Adrenal gland (tissue), 12 donors: Measurements from ENCODE around the gene GAS2L2. TPM values are rescaled to one million over a fixed set of nuclear protein-coding genes. Genes with fewer than 3 reads are reported as not detected.

Experiments
- DNase-seq, 7 donors: peaks; one replicate each; pipeline ENCODE4 v3.0.0-alpha.2; 2019 to 2020
- H3K27ac ChIP-seq, 5 donors: fragments of 200-600 bp; sonication (generic) in 4 of 5; 1 replicate in 3 of 5; 2 replicates in 2 of 5; pipeline versions ENCODE4 v1.5.1 to v1.8.0; 2016 to 2020; ENCODE audit warnings: mild to moderate bottlenecking in 1 of 5
- H3K27me3 ChIP-seq: fragments of 200-600 bp; 2 replicates; pipeline ENCODE4 v1.8.0; 2021
- H3K36me3 ChIP-seq, 2 donors: fragments of 200-600 bp; replicated peaks in 1 of 2; 1 replicate in 1 of 2; 2 replicates in 1 of 2; pipeline versions ENCODE4 v1.5.1 to v1.8.0; 2018 to 2022
- H3K4me1 ChIP-seq, 2 donors: fragments of 200-600 bp; replicated peaks in 1 of 2; 1 replicate in 1 of 2; 2 replicates in 1 of 2; pipeline versions ENCODE4 v1.5.1 to v1.8.0; 2018 to 2021
- H3K4me3 ChIP-seq, 4 donors: fragments of 200-600 bp; sonication (generic) in 3 of 4; one replicate each; pipeline ENCODE4 v1.5.1; 2016 to 2018
- H3K9me3 ChIP-seq, 3 donors: fragments of 200-600 bp; sonication (generic) in 1 of 3; replicated peaks in 1 of 3; 1 replicate in 2 of 3; 2 replicates in 1 of 3; pipeline versions ENCODE4 v1.5.1 to v1.8.0; 2016 to 2021
- CTCF ChIP-seq, 6 experiments: fragments of 450-650 bp in 4 of 6; fragments of 200-600 bp in 2 of 6; sonication (generic) in 1 of 6; IDR thresholded peaks; 1 replicate in 5 of 6; 2 replicates in 1 of 6; pipeline versions ENCODE4 v1.5.1 to v1.8.0; 2016 to 2021; ENCODE audit warnings: antibody characterized with exemption in 6 of 6, mild to moderate bottlenecking in 2 of 6, moderate library complexity in 1 of 6
- POLR2A ChIP-seq, 2 donors: fragments of 450-650 bp; IDR thresholded peaks; one replicate each; pipeline ENCODE4 v1.6.1; 2017; ENCODE audit warnings: antibody characterized with exemption in 2 of 2, mild to moderate bottlenecking in 2 of 2, moderate library complexity in 1 of 2
- WGBS, 4 donors: extraction: QIAGEN DNeasy Blood & Tissue Kit in 2 of 4; methylation state at CpG; one replicate each; pipeline versions ENCODE4 v1.1.5 to v1.1.7; 2013 to 2017; 5-methylcytosine and 5-hydroxymethylcytosine counted together
- intact Hi-C, 2 donors: fragments of 100-400 bp; cut with DNase I; formaldehyde crosslinking; loops; one replicate each; pipeline versions ENCODE4 v1.14.1 to v1.15.0; 2022 to 2023
- polyA plus RNA-seq, 3 donors: library from polyadenylated mRNA; stranded (reverse); fragments of 200-250 nt in 2 of 3; fragments of 350-450 nt in 1 of 3; fragmentation: Illumina TruSeq in 1 of 3; extraction: RNeasy Lipid Tissue Mini Kit (QIAGEN cat#74804) in 1 of 3; gene quantifications; one replicate each; pipeline ENCODE4 v1.2.3, GENCODE V29; 2013 to 2014
- total RNA-seq, 9 donors: library from RNA; depleted of rRNA in 4 of 9; stranded (reverse); fragments of >200 nt in 4 of 9; fragments of 120-200 nt in 1 of 9; fragmentation: NEBNext Ultra II Directional in 1 of 9; extraction: Animal tissue kit (Norgen Biotek cat#: 25700) in 1 of 9; gene quantifications; one replicate each; pipeline versions ENCODE4 v1.1.0 to v1.2.4, GENCODE V29; 2013 to 2023
- donor health status: healthy with polysubstance abuse.
- donor health status: Bipolar disorder and iron deficiency.
- donor health status: DM: yes; HTN: yes; CAD: no.
- donor health status: DM: no; HTN: no; CAD: no.
- donor health status: DM: no; HTN: no; CAD: no.
- donor health status: DM: yes; HTN: yes; CAD: no.

Gene GAS2L2
- total and polyA plus RNA-seq, 12 donors: 0.06 to 0.22 (median 0.08) TPM; not detected in 7

DNA sequence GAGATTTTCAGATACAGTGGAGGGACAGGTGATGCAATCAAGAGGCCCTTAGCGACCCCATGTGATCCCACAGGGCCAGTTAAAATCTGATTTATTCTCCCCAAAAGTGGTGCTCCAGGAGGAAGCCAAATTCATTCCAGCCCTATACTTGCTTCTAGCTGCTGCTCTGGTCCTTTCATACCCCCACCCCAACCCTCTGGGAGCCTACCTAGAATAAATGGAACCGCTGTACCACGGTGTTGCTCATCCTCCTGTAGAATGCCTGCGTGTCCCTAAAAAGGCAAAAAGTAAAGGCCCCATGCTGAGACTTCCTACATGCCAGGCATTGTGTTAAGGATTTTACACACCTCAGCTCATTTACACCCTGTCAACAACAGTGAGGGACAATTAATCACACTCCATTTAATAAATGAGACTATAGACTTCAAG lies 23.6 kb downstream of the GAS2L2 start:
- H3K4me3 ChIP-seq: no peak overlapping the region
- no peak overlapping the region for H3K27ac ChIP-seq
- peaks cover 6 to 8% of the 10 kb centered on the region in 2 donors for H3K4me1 ChIP-seq
- peak in 1 of 7 donors; percentile 29 for DNase-seq
- H3K27me3 ChIP-seq: no peaks in the 10 kb centered on the region
- peaks cover 0 to 11% of the 10 kb centered on the region in 2 donors for H3K36me3 ChIP-seq
- intact Hi-C loops: no loop called here
- TF ChIP-seq CTCF (IDR thresholded peaks at IDR 0.05) (no peak), POLR2A (IDR thresholded peaks at IDR 0.05) (no peak)
- WGBS, 4 donors: 80 to 92% (median 89%) methylated on average over 4 of the region's 4 CpGs
- H3K9me3 ChIP-seq: no peaks in the 10 kb centered on the region

DNA sequence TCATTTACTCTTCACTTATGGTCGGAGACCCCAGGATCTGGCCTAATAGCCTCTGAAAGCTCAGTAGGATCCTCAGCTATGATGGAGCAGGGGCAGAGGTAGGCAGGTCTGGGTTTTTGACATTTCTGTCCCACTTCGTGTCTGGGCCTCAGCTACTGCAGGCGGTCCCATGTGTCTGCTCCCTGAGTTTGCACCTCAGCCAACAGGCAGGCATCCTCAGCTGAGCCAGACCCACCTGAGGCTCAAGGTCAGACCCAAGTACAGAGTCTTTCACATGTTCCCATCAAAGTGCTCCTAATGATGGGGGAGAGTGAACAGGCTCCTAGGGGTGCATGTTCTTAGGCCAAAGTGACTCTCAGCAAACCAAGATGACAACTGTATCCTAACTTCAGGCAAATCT lies 24.5 kb downstream of the GAS2L2 start:
- TF ChIP-seq CTCF (IDR thresholded peaks at IDR 0.05): no peak
- TF ChIP-seq POLR2A (IDR thresholded peaks at IDR 0.05): no peak
- intact Hi-C loops: no loop called here
- Histone ChIP-seq H3K27ac (no peak overlapping the region), H3K36me3 (peaks cover 0 to 19% of the 10 kb centered on the region in 2 donors), H3K27me3 (no peaks in the 10 kb centered on the region), H3K4me3 (no peak overlapping the region), H3K4me1 (peaks cover 6 to 8% of the 10 kb centered on the region in 2 donors), H3K9me3 (no peaks in the 10 kb centered on the region)
- peak in 1 of 7 donors; percentile 42 for DNase-seq
- 89 to 96% (median 93%) methylated on average over 3 of the region's 3 CpGs for WGBS, 4 donors

DNA sequence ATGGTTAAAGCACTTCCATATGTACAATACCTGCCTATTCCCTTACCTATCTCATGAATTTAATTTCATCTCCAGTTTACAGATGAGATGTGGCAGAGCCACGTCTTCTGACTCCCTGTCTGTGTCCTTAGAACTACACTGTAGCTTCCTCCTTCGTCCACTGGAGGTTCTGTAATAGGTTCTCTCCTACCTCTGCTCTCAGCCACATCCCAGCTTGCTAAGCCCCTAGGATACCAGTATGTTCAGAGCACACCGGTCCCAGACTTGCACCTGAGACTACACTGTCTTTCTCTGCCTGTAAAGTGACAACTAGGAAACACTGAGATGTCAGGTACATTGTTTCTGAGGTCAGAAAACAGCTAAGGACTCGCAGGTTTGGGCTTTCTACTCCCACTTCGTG lies 25.4 kb downstream of the GAS2L2 start:
- H3K4me3 ChIP-seq: no peak overlapping the region
- 91 to 97% (median 92%) methylated on average over 5 of the region's 5 CpGs for WGBS, 4 donors
- TF ChIP-seq CTCF (IDR thresholded peaks at IDR 0.05): no peak
- TF ChIP-seq POLR2A (IDR thresholded peaks at IDR 0.05): no peak
- DNase-seq: no peak
- H3K4me1 ChIP-seq: peaks cover 6 to 8% of the 10 kb centered on the region in 2 donors
- peak overlapping the region in 1 of 5 donors; percentile 27 for H3K27ac ChIP-seq
- intact Hi-C loops: no loop called here
- H3K9me3 ChIP-seq: no peaks in the 10 kb centered on the region
- peaks cover 0 to 28% of the 10 kb centered on the region in 2 donors for H3K36me3 ChIP-seq
- no peaks in the 10 kb centered on the region for H3K27me3 ChIP-seq

- intact Hi-C loops: no loop called here
- Histone ChIP-seq H3K36me3 (peaks cover 0 to 29% of the 10 kb centered on the region in 2 donors), H3K9me3 (no peaks in the 10 kb centered on the region), H3K4me3 (no peak overlapping the region), H3K4me1 (peaks cover 6 to 8% of the 10 kb centered on the region in 2 donors), H3K27me3 (no peaks in the 10 kb centered on the region), H3K27ac (peak overlapping the region in 2 of 5 donors; percentile 3 to 27)
- no peak for DNase-seq
- TF ChIP-seq POLR2A (IDR thresholded peaks at IDR 0.05): no peak
- no peak for TF ChIP-seq CTCF (IDR thresholded peaks at IDR 0.05)
- WGBS, 4 donors: 81 to 93% (median 91%) methylated on average over 5 of the region's 5 CpGs
Measured at GRCh38 chr17:35726953-35727460, 26.0 kb downstream of the GAS2L2 start.
